SK-N-MC (cell line): ENCODE data around the gene SYVN1.
A peak's percentile ranks its signal among the peaks of the same experiment; 100 is the strongest.

Source experiments
- DNase-seq: peaks from one replicate; pipeline ENCODE4 v3.0.0-alpha.2; 2011; ENCODE audit warnings: low read depth, low spot score
- H3K27ac ChIP-seq: fragments of 200-600 bp; sonication (generic); 2 replicates; pipeline ENCODE4 v1.5.1; 2016; ENCODE audit warnings: mixed run types
- H3K36me3 ChIP-seq: fragments of 200-600 bp; sonication (generic); 2 replicates; pipeline ENCODE4 v1.6.1; 2017; ENCODE audit warnings: antibody characterized with exemption, low read length, mixed read lengths; ENCODE audit not compliant: insufficient read depth
- H3K4me3 ChIP-seq: fragments of 200-600 bp; sonication (generic); 2 replicates; pipeline ENCODE4 v1.5.1; 2016
- H3K9ac ChIP-seq: fragments of 200-600 bp; sonication (generic); 2 replicates; pipeline ENCODE4 v1.8.0; 2017; ENCODE audit warnings: mixed run types, mixed read lengths; ENCODE audit not compliant: insufficient read length
- H3K9me3 ChIP-seq: fragments of 200-600 bp; sonication (generic); 2 replicates; pipeline ENCODE4 v1.6.1; 2017; ENCODE audit warnings: low read depth, mild to moderate bottlenecking, antibody characterized with exemption, low read length, moderate library complexity, mixed read lengths
- EZH2 ChIP-seq: fragments of 200-600 bp; sonication (generic); IDR thresholded peaks from one replicate; pipeline ENCODE4 v1.6.1; 2017; ENCODE audit warnings: antibody characterized with exemption
- FOXP2 ChIP-seq: optimal IDR thresholded peaks from 2 replicates; pipeline ENCODE3; 2011; ENCODE audit warnings: mild to moderate bottlenecking, moderate library complexity; ENCODE audit not compliant: insufficient read depth; ENCODE audit errors: extremely low read length, control extremely low read depth
- POLR2AphosphoS5 ChIP-seq: IDR thresholded peaks from 2 replicates; pipeline ENCODE4 v1.6.1; 2012; ENCODE audit warnings: mild to moderate bottlenecking, low read depth, low read length, borderline replicate concordance

The SYVN1 gene

GRCh38 chr11:65107078-65107477, 27.2 kb downstream of the SYVN1 start:
- no peaks in the 10 kb centered on the region for H3K9me3 ChIP-seq
- DNase-seq, result no peak
- TF ChIP-seq EZH2, result no peak
- TF ChIP-seq POLR2AphosphoS5, result no peak
- TF ChIP-seq FOXP2, result no peak
- no peak overlapping the region for H3K4me3 ChIP-seq
- no peaks in the 10 kb centered on the region for H3K36me3 ChIP-seq
- H3K27ac ChIP-seq, result no peak overlapping the region
- H3K9ac ChIP-seq, result no peak overlapping the region

- Histone ChIP-seq H3K9ac (peak overlapping the region; percentile 47), H3K4me3 (no peak overlapping the region), H3K27ac (no peak overlapping the region), H3K36me3 (no peaks in the 10 kb centered on the region), H3K9me3 (no peaks in the 10 kb centered on the region)
- no peak for DNase-seq
- TF ChIP-seq FOXP2 (no peak), EZH2 (no peak), POLR2AphosphoS5 (no peak)
These were observed 29.7 kb downstream of the SYVN1 start for GRCh38 chr11:65104628-65105027.

GRCh38 chr11:65103476-65103875, 30.8 kb downstream of the SYVN1 start:
- no peak overlapping the region for H3K9ac ChIP-seq
- no peaks in the 10 kb centered on the region for H3K9me3 ChIP-seq
- H3K27ac ChIP-seq, result no peak overlapping the region

GRCh38 chr11:65102142-65103095, 31.9 kb downstream of the SYVN1 start:
- no peak for DNase-seq
- TF ChIP-seq POLR2AphosphoS5, result no peak
- TF ChIP-seq EZH2, result no peak
- no peak for TF ChIP-seq FOXP2
- Histone ChIP-seq H3K4me3 (no peak overlapping the region), H3K36me3 (no peaks in the 10 kb centered on the region), H3K27ac (no peak overlapping the region), H3K9me3 (no peaks in the 10 kb centered on the region), H3K9ac (no peak overlapping the region)

More at GRCh38 chr11:65103476-65103875, 30.8 kb downstream of the SYVN1 start:
- TF ChIP-seq EZH2 (no peak), POLR2AphosphoS5 (no peak), FOXP2 (no peak)
- no peak for DNase-seq
- H3K36me3 ChIP-seq, result no peaks in the 10 kb centered on the region
- no peak overlapping the region for H3K4me3 ChIP-seq

- TF ChIP-seq EZH2 (no peak), POLR2AphosphoS5 (no peak), FOXP2 (no peak)
- no peak overlapping the region for H3K27ac ChIP-seq
- DNase-seq, result no peak
- no peaks in the 10 kb centered on the region for H3K9me3 ChIP-seq
- no peaks in the 10 kb centered on the region for H3K36me3 ChIP-seq
- H3K4me3 ChIP-seq, result no peak overlapping the region
- no peak overlapping the region for H3K9ac ChIP-seq
These were observed 33.5 kb downstream of the SYVN1 start for GRCh38 chr11:65100674-65101350.

- Histone ChIP-seq H3K27ac (no peak overlapping the region), H3K9me3 (no peaks in the 10 kb centered on the region), H3K36me3 (no peaks in the 10 kb centered on the region), H3K4me3 (peak overlapping the region; percentile 91), H3K9ac (peak overlapping the region; percentile 88)
- no peak for DNase-seq
- TF ChIP-seq POLR2AphosphoS5, result no peak
- no peak for TF ChIP-seq FOXP2
- no peak for TF ChIP-seq EZH2
These were observed 37.4 kb downstream of the SYVN1 start for GRCh38 chr11:65096926-65097325.

- no peaks in the 10 kb centered on the region for H3K36me3 ChIP-seq
- H3K27ac ChIP-seq, result peak within 1 kb of the TSS; percentile 64; the same call in 1 of the 2 replicates
- peak within 1 kb of the TSS; percentile 91 for H3K4me3 ChIP-seq
- DNase-seq, result peak; percentile 76
- no peaks in the 10 kb centered on the region for H3K9me3 ChIP-seq
- TF ChIP-seq POLR2AphosphoS5, result peak; percentile 81
- peak; percentile 86 for TF ChIP-seq FOXP2
- no peak for TF ChIP-seq EZH2
- H3K9ac ChIP-seq, result peak within 1 kb of the TSS; percentile 88
These were observed 38.1 kb downstream of the SYVN1 start, which contains the start of gene VPS51 for GRCh38 chr11:65095974-65096806. VPS51 (plus strand) TSS chr11:65096214; CDS start chr11:65096251, 37 bp downstream.
